Endothelial cell (in vitro differentiated cells): ENCODE measurements around the gene GPR84. TPM values are rescaled to one million over a fixed set of nuclear protein-coding genes. Genes with fewer than 3 reads are reported as not detected.
A peak's percentile ranks its signal among the peaks of the same experiment; 100 is the strongest.

Experiments
- DNase-seq: peaks from one replicate; pipeline ENCODE4 v3.0.0; 2021; ENCODE audit warnings: low spot score
- H3K27ac Mint-ChIP-seq: one replicate; pipeline ENCODE4 v1.8.0; 2021; ENCODE audit warnings: mixed read lengths, inconsistent platforms; ENCODE audit not compliant: unreplicated experiment
- H3K27me3 Mint-ChIP-seq: one replicate; pipeline ENCODE4 v1.8.0; 2021; ENCODE audit warnings: mild to moderate bottlenecking, moderate library complexity, mixed read lengths, inconsistent platforms; ENCODE audit not compliant: unreplicated experiment
- H3K36me3 Mint-ChIP-seq: one replicate; pipeline ENCODE4 v1.8.0; 2021; ENCODE audit warnings: mild to moderate bottlenecking, low read depth, mixed read lengths, inconsistent platforms; ENCODE audit not compliant: unreplicated experiment
- H3K4me1 Mint-ChIP-seq: one replicate; pipeline ENCODE4 v1.8.0; 2021; ENCODE audit warnings: mild to moderate bottlenecking, mixed read lengths, inconsistent platforms; ENCODE audit not compliant: unreplicated experiment
- H3K4me3 Mint-ChIP-seq: one replicate; pipeline ENCODE4 v1.8.0; 2021; ENCODE audit warnings: mild to moderate bottlenecking, mixed read lengths, inconsistent platforms; ENCODE audit not compliant: unreplicated experiment
- H3K9me3 Mint-ChIP-seq: one replicate; pipeline ENCODE4 v1.8.0; 2021; ENCODE audit warnings: mixed read lengths, inconsistent platforms; ENCODE audit not compliant: unreplicated experiment
- CTCF ChIP-seq: fragments of 200-600 bp; sonication (generic); IDR thresholded peaks from one replicate; pipeline ENCODE4 v1.5.0; 2021; ENCODE audit warnings: antibody characterized with exemption; ENCODE audit not compliant: unreplicated experiment
- total RNA-seq: library from RNA; stranded (reverse); fragmentation: NEBNext Ultra II Directional; extraction: Animal tissue kit (Norgen Biotek cat#: 25700); gene quantifications from one replicate; pipeline ENCODE4 v1.2.1, GENCODE V29; 2021; ENCODE audit not compliant: unreplicated experiment

Gene GPR84
- total RNA-seq, 1 donor from 2014 or later = 0.41 TPM

GRCh38 chr12:54397157-54397556 is 32.9 kb upstream of the GPR84 start:
- no peak for TF ChIP-seq CTCF
- H3K27ac Mint-ChIP-seq = peak overlapping the region; percentile 57
- peaks cover 69% of the 10 kb centered on the region for H3K4me1 Mint-ChIP-seq
- peaks cover 30% of the 10 kb centered on the region for H3K27me3 Mint-ChIP-seq
- no peak for DNase-seq
- H3K9me3 Mint-ChIP-seq = no peaks in the 10 kb centered on the region
- H3K36me3 Mint-ChIP-seq = peaks cover 78% of the 10 kb centered on the region
- no peak overlapping the region for H3K4me3 Mint-ChIP-seq

- Mint-ChIP-seq H3K27me3 (peaks cover 25% of the 10 kb centered on the region), H3K27ac (no peak overlapping the region), H3K4me3 (peak overlapping the region; percentile 59), H3K9me3 (no peaks in the 10 kb centered on the region), H3K36me3 (peaks cover 69% of the 10 kb centered on the region), H3K4me1 (peaks cover 74% of the 10 kb centered on the region)
- TF ChIP-seq CTCF = no peak
- DNase-seq = no peak
Observed at GRCh38 chr12:54395545-54395944, 31.3 kb upstream of the GPR84 start.

GRCh38 chr12:54394986-54395385 is 30.7 kb upstream of the GPR84 start:
- Mint-ChIP-seq H3K4me1 (peaks cover 71% of the 10 kb centered on the region), H3K4me3 (peak overlapping the region; percentile 37), H3K27ac (peak overlapping the region; percentile 67), H3K27me3 (peaks cover 26% of the 10 kb centered on the region), H3K9me3 (no peaks in the 10 kb centered on the region), H3K36me3 (peaks cover 63% of the 10 kb centered on the region)
- DNase-seq = no peak
- TF ChIP-seq CTCF = no peak

GRCh38 chr12:54394281-54394719 is 30.0 kb upstream of the GPR84 start:
- H3K4me1 Mint-ChIP-seq = peaks cover 73% of the 10 kb centered on the region
- no peaks in the 10 kb centered on the region for H3K9me3 Mint-ChIP-seq
- TF ChIP-seq CTCF = peak; percentile 81
- peak; percentile 65 for DNase-seq
- H3K27me3 Mint-ChIP-seq = peaks cover 21% of the 10 kb centered on the region
- H3K4me3 Mint-ChIP-seq = peak overlapping the region; percentile 51
- peak overlapping the region; percentile 67 for H3K27ac Mint-ChIP-seq
- peaks cover 59% of the 10 kb centered on the region for H3K36me3 Mint-ChIP-seq

- Mint-ChIP-seq H3K36me3 (peaks cover 53% of the 10 kb centered on the region), H3K4me3 (no peak overlapping the region), H3K27me3 (peaks cover 19% of the 10 kb centered on the region), H3K4me1 (peaks cover 69% of the 10 kb centered on the region), H3K27ac (peak overlapping the region; percentile 49), H3K9me3 (no peaks in the 10 kb centered on the region)
- no peak for TF ChIP-seq CTCF
- DNase-seq = no peak
Observed at GRCh38 chr12:54393743-54394142, 29.5 kb upstream of the GPR84 start.
